HepG2 (cell line): ENCODE results near the gene AKR1A1. TPM values are rescaled to one million over a fixed set of nuclear protein-coding genes. Genes with fewer than 3 reads are reported as not detected.
A peak's percentile ranks its signal among the peaks of the same experiment; 100 is the strongest.

Experiments used
- ATAD3A ChIP-seq: sonication (generic); formaldehyde crosslinking; IDR thresholded peaks from 2 replicates; pipeline ENCODE4 v1.4.0; 2020; ENCODE audit warnings: missing genetic modification reagents
- DNMT1 ChIP-seq: sonication (generic); formaldehyde crosslinking; IDR thresholded peaks from 2 replicates; pipeline ENCODE4 v1.5.1; 2020; ENCODE audit warnings: mild to moderate bottlenecking, missing genetic modification reagents
- EED ChIP-seq: sonication (generic); formaldehyde crosslinking; IDR thresholded peaks from 2 replicates; pipeline ENCODE4 v1.5.0; 2020; ENCODE audit warnings: mild to moderate bottlenecking, missing genetic modification reagents
- FLYWCH1 ChIP-seq: sonication (generic); formaldehyde crosslinking; IDR thresholded peaks from 2 replicates; pipeline ENCODE4 v1.8.1; 2023; ENCODE audit warnings: mild to moderate bottlenecking, missing genetic modification reagents
- GMEB1 ChIP-seq: sonication (generic); formaldehyde crosslinking; IDR thresholded peaks from 2 replicates; pipeline ENCODE4 v1.5.1; 2020; ENCODE audit warnings: missing genetic modification reagents, mild to moderate bottlenecking, borderline replicate concordance
- MBNL3 ChIP-seq: fragments of 250-450 bp; sonication (Bioruptor Pico); conservative IDR thresholded peaks from 2 replicates; pipeline ENCODE4 v1.8.0; 2022; ENCODE audit warnings: mild to moderate bottlenecking, inconsistent platforms
- MEIS1 ChIP-seq: sonication (generic); formaldehyde crosslinking; IDR thresholded peaks from 2 replicates; pipeline ENCODE4 v1.9.0; 2021; ENCODE audit warnings: mild to moderate bottlenecking, missing genetic modification reagents, moderate library complexity, borderline replicate concordance
- PAF1 ChIP-seq: IDR thresholded peaks from 2 replicates; pipeline ENCODE4 v1.6.1; 2016; ENCODE audit warnings: missing genetic modification reagents, missing compliant biosample characterization
- RFX3 ChIP-seq: IDR thresholded peaks from 2 replicates; pipeline ENCODE4 v1.6.1; 2016; ENCODE audit warnings: missing biosample characterization, missing genetic modification reagents
- RFX5 ChIP-seq: IDR thresholded peaks from 2 replicates; pipeline ENCODE4 v1.6.1; 2011; ENCODE audit warnings: low read depth, low read length, improper control_type of control experiment
- SMARCE1 ChIP-seq: fragments of 450-650 bp; IDR thresholded peaks from 2 replicates; pipeline ENCODE4 v1.6.1; 2017; ENCODE audit warnings: borderline replicate concordance
- TFDP1 ChIP-seq: IDR thresholded peaks from 2 replicates; pipeline ENCODE4 v1.6.1; 2016; ENCODE audit warnings: missing compliant biosample characterization, missing genetic modification reagents, borderline replicate concordance
- ZBTB21 ChIP-seq: sonication (generic); formaldehyde crosslinking; IDR thresholded peaks from 2 replicates; pipeline ENCODE4 v1.4.0; 2020; ENCODE audit warnings: missing genetic modification reagents
- ZBTB4 ChIP-seq: sonication (generic); formaldehyde crosslinking; IDR thresholded peaks from 2 replicates; pipeline ENCODE4 v1.4.0; 2020; ENCODE audit warnings: missing genetic modification reagents, mild to moderate bottlenecking, borderline replicate concordance
- ZNF317 ChIP-seq: sonication (generic); formaldehyde crosslinking; IDR thresholded peaks from 2 replicates; pipeline ENCODE4 v1.5.0; 2020; ENCODE audit warnings: mild to moderate bottlenecking, missing genetic modification reagents
- ZNF790 ChIP-seq: sonication (generic); formaldehyde crosslinking; IDR thresholded peaks from 2 replicates; pipeline ENCODE4 v1.8.0; 2022; ENCODE audit warnings: missing genetic modification reagents, mild to moderate bottlenecking, borderline replicate concordance
- polyA plus RNA-seq, 8 experiments: library from polyadenylated mRNA; depleted of rRNA in 3 of 8; stranded (reverse) in 7 of 8; unstranded in 1 of 8; fragments of >200 nt; fragmentation: Illumina TruSeq in 4 of 8; extraction: Trizol in 4 of 8; gene quantifications; 2 replicates each; pipeline versions ENCODE4 v1.2.1 to v1.2.3, GENCODE V29; 2011 to 2016; ENCODE audit warnings: low read depth in 4 of 8, missing spikeins in 1 of 8, mixed read lengths in 1 of 8; ENCODE audit not compliant: insufficient read depth in 1 of 8
- total RNA-seq, 5 experiments: library from RNA; depleted of rRNA; stranded (reverse); fragments of >200 nt; fragmentation: Illumina TruSeq; extraction: Trizol; gene quantifications; 2 replicates each; pipeline ENCODE4 v1.2.3, GENCODE V29; 2016; ENCODE audit warnings: low read depth in 1 of 5

Gene AKR1A1
- total and polyA plus RNA-seq, 2 of the 13 experiments (the other 11 are each of a cell fraction or from before 2014, with no cell fraction given): 181 to 217 TPM

DNA sequence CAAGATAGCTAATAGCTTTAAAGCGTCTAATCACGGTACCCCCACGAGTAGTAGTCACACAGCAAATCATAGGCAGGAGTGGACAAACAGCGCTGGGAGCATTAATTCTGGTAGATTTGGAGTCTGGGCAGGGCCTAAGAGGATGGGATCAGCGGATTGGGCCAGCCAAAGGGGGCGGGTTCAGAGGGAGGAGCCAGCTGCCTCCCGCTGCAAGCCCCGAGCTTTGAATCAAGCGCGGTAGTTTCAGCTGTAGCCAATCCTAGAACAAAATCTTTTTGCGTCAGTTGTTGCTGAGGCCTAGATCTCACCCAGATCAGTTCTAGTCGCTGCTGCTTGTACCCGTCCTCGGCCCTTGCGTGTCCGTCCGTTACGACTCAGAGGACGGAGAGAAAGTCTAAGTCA lies 32.6 kb downstream of the AKR1A1 start (continued):
- TF ChIP-seq ZBTB4 (no peak), GMEB1 (CRISPR knock-in tag) (no peak), EED (no peak), RFX5 (peak; percentile 99), MEIS1 (CRISPR knock-in tag) (no peak), FLYWCH1 (no peak), MBNL3 (CRISPR knock-in tag) (no peak), TFDP1 (CRISPR knock-in tag) (peak; percentile 76; the same call in 1 of the 2 replicates), PAF1 (no peak), SMARCE1 (no peak), RFX3 (CRISPR knock-in tag) (no peak), ZNF317 (no peak), ZBTB21 (CRISPR knock-in tag) (no peak), DNMT1 (CRISPR knock-in tag) (no peak), ATAD3A (CRISPR knock-in tag) (no peak), ZNF790 (CRISPR knock-in tag) (no peak)
